ENCODE measurements around the gene ULBP1.
"Not testable (repeated sequence)": the region's sequence is repeated elsewhere in the genome, so short reads cannot be mapped to it uniquely, and the experiment has no call there.

GRCh38 chr6:149946631-149947030 is 17.1 kb upstream of the ULBP1 start:
- not testable (repeated sequence) for TF ChIP-seq CTCF (conservative IDR thresholded peaks at IDR 0.05); ZFX (IDR thresholded peaks at IDR 0.05)
